NB4 (cell line): Measurements from ENCODE around the gene LRGUK.
A peak's percentile ranks its signal among the peaks of the same experiment; 100 is the strongest.

Experiments
- DNase-seq: peaks from one replicate; pipeline ENCODE4 v3.0.0; 2010; ENCODE audit warnings: low read depth
- H3K4me3 ChIP-seq: one replicate; pipeline ENCODE4 v1.5.1; 2011; ENCODE audit warnings: mild to moderate bottlenecking, low read depth, low read length, moderate library complexity
- MYC ChIP-seq: IDR thresholded peaks from 2 replicates; pipeline ENCODE4 v1.6.1; 2011; ENCODE audit warnings: low read depth, low read length
- POLR2A ChIP-seq: IDR thresholded peaks from 2 replicates; pipeline ENCODE4 v1.6.1; 2011; ENCODE audit warnings: mild to moderate bottlenecking; ENCODE audit not compliant: insufficient read length; ENCODE audit errors: extremely low read depth
- TF ChIP-seq, protein P1 (sequence below): IDR thresholded peaks from 2 replicates; pipeline ENCODE4 v1.6.1; 2011; ENCODE audit warnings: low read depth, low read length
- TF ChIP-seq, protein P2 (sequence below): IDR thresholded peaks from one replicate; pipeline ENCODE4 v1.5.1; 2012; ENCODE audit warnings: low read depth, low read length

The LRGUK gene

DNA sequence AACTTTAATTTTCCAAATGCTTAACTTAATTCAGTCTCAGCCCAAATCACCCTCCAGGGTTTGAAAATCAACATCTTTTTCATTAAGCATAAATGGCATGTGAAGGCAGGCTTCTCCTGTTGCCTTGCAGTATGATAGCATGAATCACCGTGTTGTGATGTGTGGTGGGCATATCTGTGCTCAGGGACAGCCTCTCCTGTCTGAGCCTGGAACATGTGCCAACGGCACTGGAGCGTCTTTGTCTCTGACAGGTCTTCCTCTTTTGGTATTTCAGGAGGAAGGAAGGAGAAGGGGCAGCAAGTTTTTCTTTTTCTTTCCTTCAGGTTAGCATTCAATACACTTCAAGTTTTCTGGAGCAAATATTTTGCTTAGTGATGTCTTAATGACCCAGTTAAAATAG, 57.6 kb downstream of the LRGUK start:
- peak; percentile 29 for DNase-seq
- TF ChIP-seq, protein P1, sequence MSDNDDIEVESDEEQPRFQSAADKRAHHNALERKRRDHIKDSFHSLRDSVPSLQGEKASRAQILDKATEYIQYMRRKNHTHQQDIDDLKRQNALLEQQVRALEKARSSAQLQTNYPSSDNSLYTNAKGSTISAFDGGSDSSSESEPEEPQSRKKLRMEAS = peak; percentile 11; the same call in 1 of the 2 replicates
- TF ChIP-seq, protein P2, sequence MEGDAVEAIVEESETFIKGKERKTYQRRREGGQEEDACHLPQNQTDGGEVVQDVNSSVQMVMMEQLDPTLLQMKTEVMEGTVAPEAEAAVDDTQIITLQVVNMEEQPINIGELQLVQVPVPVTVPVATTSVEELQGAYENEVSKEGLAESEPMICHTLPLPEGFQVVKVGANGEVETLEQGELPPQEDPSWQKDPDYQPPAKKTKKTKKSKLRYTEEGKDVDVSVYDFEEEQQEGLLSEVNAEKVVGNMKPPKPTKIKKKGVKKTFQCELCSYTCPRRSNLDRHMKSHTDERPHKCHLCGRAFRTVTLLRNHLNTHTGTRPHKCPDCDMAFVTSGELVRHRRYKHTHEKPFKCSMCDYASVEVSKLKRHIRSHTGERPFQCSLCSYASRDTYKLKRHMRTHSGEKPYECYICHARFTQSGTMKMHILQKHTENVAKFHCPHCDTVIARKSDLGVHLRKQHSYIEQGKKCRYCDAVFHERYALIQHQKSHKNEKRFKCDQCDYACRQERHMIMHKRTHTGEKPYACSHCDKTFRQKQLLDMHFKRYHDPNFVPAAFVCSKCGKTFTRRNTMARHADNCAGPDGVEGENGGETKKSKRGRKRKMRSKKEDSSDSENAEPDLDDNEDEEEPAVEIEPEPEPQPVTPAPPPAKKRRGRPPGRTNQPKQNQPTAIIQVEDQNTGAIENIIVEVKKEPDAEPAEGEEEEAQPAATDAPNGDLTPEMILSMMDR = no peak
- H3K4me3 ChIP-seq = no peak overlapping the region

DNA sequence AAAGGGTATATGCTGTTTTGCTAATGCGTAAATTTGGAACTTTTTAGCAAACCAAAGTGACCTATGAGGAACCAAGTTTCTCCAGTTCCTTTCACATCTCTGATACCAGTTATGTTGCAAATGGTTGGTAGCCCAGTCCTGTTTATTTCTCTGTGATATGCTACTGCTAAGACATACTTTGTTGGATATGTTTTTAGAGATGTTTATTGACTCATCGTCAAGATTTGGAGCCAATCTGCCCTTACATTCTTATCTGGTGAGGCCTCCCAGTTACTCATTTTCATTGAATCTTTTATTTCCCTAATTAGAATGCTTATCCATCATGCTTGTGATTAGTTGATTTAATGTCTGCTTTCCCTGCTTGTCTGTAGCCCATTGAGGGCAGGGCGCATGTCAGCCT, 58.9 kb downstream of the LRGUK start:
- TF ChIP-seq POLR2A (no peak), MYC (no peak)
- TF ChIP-seq, protein P1 = no peak
- TF ChIP-seq, protein P2 = no peak
- no peak overlapping the region for H3K4me3 ChIP-seq
- DNase-seq = no peak

DNA sequence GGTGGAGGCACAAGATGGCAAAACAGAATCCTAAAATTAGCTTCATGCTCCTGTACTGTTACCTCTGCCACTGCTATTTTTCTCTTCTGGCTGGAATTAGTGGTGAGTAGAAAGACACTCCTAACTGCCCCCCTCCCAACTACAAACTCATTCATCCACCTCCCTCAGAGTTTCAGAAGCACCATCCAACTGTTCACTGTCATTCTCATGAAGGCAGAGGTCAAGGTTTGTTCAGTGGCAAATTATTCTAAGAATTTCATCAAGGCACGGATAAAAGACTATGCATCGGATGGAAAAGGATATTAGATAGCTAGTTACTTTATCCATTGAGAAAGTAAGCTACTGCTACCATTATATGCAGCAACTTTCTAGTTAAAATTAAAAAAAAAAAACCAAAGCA, 59.7 kb downstream of the LRGUK start:
- H3K4me3 ChIP-seq = no peak overlapping the region
- TF ChIP-seq MYC = no peak
- TF ChIP-seq, protein P2 = no peak
- no peak for TF ChIP-seq POLR2A
- TF ChIP-seq, protein P1 = no peak
- no peak for DNase-seq

DNA sequence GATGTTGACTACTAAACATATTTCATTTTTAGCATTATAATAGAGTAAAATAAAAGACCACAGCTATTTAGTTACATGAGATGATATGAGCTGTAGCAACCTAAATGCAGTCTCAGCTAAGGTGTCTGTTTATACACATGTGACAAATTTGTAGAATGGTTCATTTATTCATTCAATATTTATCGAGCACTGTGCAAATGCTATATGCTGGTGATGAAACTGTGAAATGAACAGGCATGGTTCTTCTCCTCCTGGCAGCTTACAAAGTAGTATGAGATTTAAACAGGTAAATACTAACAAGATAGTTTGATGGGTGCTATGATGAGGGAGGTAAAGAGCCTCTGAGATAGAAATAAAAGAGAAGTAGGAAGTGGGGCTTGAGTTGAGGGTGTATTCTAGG, 60.8 kb downstream of the LRGUK start:
- no peak overlapping the region for H3K4me3 ChIP-seq
- DNase-seq = no peak
- TF ChIP-seq, protein P2 = no peak
- TF ChIP-seq POLR2A (no peak), MYC (no peak)
- TF ChIP-seq, protein P1 = no peak

DNA sequence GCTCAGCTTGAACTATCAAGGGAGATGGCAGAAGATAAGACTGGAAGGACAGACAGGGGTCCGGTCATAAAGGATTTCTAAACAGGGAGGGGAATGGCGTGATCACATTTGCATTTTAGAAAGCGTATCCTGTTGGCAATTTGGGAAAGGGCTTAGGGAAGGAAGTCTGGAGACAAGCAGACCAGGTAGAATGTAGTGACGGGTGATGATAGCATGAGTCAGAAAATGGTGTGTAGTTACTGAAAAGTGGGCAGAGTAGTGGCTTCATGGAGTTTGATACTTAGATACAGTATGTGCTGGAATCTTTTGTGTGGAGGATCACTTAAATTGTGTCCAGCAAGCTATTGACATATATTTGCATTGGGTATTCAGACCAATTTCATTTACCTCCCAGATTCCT, 61.2 kb downstream of the LRGUK start:
- TF ChIP-seq, protein P2 = no peak
- TF ChIP-seq MYC = no peak
- no peak for DNase-seq
- no peak overlapping the region for H3K4me3 ChIP-seq

DNA sequence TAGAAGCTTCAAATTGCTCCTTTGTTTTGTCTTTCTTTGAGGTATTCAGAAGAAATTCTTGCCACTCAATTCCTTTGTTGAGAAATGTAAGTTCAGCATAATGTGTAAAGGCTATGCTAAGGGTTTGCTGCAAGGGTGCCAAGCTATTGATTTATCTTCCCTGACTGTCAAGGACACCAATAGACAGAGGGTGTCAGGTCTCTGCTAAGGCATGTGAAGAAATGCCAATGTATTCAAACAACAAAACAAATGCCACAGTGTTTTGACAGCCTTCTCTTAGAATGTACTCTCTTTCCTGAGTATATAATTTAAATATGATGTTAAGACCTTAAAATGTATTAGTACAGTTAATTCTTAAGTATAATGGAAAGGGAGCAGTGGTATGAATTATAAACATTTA, 62.4 kb downstream of the LRGUK start:
- no peak for DNase-seq
- H3K4me3 ChIP-seq = no peak overlapping the region
- TF ChIP-seq POLR2A (no peak), MYC (no peak)
- TF ChIP-seq, protein P1 = no peak
- TF ChIP-seq, protein P2 = no peak
